CD4-positive, alpha-beta T cell treated with Interleukin-4 for 1 hour (primary cell): ENCODE measurements around the gene H6PD.

Experiments
- DNase-seq, 2 donors: peaks; one replicate each; pipeline ENCODE4 v3.0.0-alpha.2; 2020 to 2022

Gene H6PD

GRCh38 chr1:9261496-9261895 is 26.9 kb downstream of the H6PD start:
- no peak for DNase-seq

DNA sequence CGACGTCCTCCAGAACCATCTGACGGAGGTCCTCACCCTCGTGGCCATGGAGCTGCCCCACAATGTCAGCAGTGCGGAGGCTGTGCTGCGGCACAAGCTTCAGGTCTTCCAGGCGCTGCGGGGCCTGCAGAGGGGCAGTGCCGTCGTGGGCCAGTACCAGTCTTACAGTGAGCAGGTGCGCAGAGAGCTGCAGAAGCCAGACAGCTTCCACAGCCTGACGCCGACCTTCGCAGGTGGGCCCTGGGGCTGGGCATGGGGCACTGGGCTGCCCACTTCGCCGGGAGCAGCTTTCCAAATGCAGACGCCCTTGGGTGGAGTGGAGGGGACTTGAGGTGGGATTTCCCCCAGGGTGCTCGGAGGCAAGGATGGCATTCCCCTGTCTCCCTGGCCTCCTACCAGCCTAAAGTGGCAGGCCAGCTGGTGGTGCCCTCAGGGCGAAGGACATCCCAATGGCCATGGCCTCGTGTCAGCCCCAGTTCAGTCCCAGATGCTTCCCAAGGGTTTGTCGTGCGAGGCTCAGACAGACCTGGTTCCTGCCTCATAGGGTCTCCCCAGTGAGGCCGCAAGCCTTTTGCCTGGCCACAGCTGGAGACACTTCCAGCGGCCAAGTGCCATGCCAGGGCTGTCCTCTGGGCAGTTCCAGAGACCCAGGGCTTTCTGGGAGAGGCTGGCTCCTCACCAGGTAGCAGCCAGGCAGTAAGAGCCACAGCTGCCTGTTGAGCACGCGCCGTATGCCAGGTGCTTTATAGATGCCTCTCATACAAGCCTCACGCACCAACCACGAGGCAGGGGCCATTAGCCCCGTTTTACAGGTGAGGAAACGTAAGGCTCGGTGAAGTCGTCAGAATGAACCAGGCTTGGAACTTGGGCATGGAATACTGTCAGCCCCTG is 27.8 kb downstream of the H6PD start:
- no peak for DNase-seq

- DNase-seq = no peak
Observed at GRCh38 chr1:9263276-9263855, 28.8 kb downstream of the H6PD start.

- no peak for DNase-seq
Observed at GRCh38 chr1:9263984-9264872, 29.7 kb downstream of the H6PD start.

GRCh38 chr1:9265037-9265436 is 30.5 kb downstream of the H6PD start:
- no peak for DNase-seq

- no peak for DNase-seq
Observed at GRCh38 chr1:9265968-9266367, 31.4 kb downstream of the H6PD start.

- no peak for DNase-seq
Observed at GRCh38 chr1:9267352-9267686, 32.7 kb downstream of the H6PD start.

DNA sequence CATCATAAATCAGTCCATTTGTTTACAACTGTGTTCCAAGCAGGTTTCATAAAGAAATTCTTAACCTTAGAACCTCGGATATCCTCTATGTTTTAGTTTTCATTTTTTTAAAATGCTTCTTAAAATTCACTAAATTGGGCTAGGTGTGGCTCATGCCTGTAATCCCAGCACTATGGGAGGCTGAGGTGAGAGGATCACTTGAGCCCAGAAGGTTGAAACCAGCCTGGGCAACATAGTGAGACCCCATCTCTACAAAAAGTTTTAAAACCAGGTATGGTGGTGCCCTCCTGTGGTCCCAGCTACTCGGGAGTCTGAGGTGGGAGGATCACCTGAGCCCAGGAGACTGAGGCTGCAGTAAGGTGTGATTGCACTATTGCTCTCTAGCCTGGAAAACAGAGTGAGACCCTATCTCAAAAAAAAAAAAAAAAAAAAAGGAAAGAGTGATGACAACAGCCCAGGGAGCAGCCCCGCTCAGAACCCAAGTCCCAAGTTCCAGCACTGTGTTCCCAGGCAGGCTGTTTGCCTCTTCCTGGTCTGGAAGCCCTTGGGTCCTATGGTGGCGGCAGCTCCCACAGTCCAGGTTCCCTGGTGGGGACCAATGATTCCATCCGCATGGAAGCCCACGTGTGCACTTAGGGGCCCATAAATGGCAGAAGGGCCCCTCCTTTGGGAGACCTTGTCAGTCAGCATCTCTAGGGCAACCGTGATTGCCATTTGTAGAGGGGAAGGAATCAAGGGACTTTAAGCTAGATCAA is 33.4 kb downstream of the H6PD start:
- DNase-seq = no peak

DNA sequence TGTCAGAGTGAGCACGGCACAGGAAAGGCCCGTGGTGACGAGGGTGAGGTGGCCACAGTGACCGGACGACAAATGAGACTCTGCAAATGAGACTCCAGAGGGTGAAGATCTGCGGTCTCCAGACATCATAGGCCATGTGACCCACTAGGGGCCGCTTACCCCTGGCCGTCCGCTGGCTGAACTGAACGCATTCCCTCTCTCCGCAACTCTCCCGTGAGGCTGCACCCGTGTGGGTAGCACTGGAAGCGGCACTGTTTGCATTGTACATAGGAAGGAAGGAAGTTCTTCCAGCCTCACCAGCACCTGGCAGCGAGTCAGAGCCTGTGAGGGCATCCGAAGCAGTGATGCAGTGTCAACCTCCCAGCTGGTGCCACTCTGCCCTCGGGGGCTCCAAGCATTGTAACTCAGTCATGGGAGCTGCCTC is 34.5 kb downstream of the H6PD start:
- DNase-seq = no peak

DNA sequence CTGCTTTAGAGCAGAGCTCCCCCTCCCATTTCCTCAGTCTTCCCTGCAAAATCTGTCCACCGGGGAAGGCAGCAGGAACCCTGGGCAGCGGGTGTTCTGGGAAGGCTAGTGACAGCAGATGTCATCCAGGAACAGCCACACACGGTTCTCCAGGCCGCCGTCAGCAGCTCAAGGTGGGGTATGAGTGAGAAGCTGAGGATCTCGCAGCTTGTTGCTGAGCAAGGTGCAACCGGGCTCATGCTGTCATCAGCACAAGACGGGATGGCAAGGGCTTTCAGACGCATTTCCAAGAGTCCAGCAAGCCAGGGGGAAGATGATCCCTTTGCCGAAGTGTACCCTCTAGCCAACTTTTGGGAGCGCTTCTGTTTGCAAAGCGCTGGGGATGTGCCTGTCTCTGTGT is 35.1 kb downstream of the H6PD start:
- no peak for DNase-seq

DNA sequence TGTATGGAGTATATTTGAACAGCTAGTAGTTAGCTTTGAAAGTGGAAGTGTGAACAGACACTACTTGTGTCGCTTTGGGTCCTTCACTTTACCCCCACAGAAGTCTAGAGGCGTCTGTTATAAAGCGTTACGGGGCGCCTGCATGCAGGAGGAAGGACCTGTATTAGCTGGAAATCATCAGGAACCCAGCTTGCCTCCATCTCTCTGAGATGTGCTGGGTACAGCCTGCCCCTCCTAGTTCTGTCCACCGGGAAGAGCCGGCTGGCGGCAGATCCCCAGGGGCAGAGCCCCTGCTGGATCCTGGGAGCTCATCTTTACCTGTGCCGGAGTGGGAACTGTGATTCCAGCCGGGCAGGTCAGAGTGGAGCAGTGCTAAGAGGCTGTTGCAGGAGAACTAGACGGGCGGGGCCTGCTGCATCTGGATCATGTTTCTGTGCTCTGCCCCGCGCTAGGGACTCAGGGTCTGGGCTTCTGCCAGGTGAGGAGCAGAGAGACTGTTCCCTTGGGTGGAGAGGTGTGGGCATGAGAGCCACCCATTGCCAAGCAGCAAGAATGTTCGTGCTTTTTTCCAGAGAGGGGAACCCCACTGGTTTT is 35.8 kb downstream of the H6PD start:
- no peak for DNase-seq

- no peak for DNase-seq
Observed at GRCh38 chr1:9271283-9271682, 36.7 kb downstream of the H6PD start.

DNA sequence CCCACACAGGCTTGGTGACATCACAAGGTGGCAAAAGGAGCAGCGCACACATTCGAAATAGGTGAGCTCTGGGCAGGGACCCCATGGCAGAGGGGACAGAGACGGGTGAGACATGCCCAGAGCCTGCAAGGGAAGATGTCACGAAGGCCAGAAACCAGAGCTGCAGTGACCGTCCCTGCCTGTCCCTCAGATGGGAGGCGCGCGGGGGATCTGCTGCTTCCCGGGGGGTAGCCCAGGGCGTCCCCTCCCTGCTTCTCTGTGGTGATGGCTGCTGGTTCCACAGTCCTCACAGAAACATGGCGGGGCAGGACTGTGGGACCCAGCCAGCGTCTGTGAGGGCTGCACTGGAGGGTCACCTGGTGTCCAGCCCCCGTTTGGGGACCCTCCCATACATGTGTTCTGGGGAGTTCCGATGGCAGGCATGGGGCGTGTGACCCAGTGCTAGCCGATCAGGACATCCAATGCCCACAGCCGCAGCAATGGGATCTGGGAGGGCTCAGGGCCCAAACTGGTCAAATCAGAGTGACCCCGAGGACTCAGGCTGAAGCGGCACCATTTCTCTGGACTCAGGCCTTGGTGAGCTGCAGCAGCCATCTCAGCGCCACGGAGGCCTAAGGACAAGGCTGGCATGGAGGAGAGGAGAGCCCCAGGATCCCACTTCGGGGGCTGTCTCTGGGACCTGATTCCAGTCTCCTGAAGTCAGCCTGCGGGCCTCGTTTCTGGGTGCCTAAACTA is 37.5 kb downstream of the H6PD start:
- DNase-seq = no peak

DNA sequence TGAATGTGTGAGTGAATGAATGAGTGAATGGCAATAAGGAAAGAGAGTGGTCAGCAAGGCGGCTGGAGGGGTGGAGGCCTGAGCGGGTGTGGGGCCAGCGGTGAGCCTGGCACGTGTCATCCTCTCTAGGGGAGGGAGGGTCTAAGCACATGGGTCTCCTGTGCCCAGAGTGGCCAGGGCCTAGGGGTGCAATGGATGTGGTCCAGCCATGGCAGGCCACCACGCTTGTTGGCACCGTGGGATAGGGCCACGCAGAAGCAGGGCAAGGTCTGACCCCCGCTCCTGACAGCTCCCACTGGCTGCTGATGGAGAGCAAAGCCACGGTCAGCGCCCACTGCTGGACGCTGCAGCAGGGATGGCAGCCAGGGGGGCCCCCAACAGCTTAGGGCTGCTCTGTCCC is 38.6 kb downstream of the H6PD start:
- no peak for DNase-seq

GRCh38 chr1:9275161-9275560 is 40.6 kb downstream of the H6PD start:
- DNase-seq = no peak

DNA sequence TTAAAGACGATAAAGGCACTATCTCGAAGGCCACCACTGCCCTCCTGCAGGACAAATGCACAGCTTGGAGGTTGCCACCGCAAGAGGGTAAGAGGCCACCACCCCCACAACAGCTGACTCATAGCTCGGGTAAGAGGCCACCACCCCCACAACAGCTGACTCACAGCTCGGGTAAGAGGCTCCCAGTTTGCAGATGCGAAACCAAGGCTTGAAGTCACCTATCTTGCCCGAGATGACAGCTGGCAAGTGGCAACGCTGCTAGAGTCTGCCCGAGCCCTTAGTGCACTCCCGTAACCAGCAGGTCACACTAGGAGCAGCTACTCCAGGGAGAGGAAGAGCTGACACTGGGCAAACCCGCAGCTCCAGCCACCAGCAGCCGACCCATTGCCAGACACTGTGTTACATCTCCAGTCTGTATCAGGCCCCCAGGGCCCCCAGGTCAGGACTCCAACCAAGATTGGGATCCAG is 41.0 kb downstream of the H6PD start:
- DNase-seq = peak in 1 of 2 donors; percentile 78

DNA sequence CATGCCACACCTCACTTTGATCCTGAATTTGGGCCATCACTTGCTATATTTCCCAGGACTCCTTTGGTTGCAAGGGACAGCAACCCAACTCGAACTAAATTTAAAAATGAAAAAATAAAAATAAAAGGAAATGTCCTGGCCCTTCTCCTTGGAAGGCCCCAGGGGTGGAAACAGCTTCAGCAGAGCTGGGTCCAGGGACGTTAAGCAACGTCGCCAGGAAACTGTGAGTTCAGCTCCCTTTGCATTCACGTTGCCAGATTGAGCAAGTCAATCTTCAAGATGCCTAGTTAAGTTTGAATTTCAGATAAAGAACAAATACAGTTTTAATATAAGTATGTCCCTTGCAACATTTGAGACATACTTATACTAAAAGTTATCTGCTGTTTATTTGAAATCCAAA is 43.5 kb downstream of the H6PD start:
- no peak for DNase-seq

DNA sequence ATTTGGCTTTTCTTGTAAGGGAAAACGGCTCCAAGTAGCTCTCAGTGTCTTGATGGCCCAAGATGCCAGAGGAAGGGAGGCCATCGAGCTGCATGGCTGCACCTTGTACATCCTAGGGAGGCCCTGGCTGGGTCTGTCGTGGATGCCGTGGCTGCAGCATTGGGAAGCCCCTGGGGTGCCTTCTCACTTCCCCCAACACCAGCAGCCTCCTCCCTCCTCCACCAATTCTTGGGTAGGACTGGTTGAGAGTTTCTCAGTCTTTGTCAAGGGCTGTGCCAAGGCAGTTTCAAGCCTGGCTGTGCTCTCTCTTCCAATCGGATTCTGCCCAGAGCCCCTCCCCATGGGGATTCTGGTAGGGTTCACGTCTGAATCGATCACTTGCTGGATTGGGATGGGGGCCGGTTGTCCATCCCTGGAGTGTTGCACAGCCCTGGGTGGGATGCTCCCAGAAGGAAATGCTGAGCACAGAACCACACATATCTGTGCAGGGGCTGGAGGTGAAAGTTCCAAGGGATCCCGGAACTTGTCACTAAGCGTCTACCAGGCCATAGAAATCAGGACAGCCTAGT is 44.1 kb downstream of the H6PD start:
- no peak for DNase-seq

GRCh38 chr1:9279172-9279840 is 44.7 kb downstream of the H6PD start:
- DNase-seq = no peak

DNA sequence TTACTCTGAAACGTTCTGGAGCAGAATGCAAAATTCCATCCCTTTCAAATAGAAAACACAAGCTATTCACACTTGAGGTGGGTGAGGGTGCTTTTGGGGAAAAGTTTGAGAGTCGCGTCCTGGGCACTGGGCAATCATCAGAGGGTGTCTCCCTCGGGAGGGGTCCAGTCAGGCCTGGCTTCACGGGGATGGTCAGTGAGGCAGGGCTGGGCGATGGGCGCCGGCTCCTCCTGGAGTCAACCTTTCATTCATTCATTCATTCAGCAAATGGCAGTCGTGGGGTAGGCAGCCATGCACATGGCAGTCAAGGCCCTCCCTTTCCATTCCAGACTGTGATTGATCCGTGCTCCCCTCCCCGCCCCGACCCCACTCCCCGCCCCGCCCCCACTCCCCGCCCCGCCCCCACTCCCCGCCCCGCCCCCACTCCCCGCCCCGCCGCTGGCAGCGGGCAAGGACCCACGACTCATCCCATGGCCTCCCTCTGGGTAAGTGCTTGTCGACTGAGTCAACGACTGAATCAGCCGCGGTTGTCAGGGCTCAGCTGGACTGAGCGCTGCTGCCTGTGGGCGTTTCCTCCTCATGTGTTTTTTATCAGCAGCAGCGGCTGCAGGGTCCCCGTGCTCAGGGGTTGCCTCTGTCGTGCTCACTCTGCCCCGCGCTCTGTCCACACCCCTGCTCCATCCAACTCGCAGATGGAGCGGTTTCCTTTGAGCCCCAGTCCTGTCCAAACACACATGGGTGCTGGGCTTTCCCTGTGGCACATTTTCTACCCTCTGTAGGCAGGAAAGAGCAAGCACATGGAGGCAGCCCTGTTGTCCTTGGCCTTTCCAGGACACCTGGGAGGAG is 45.7 kb downstream of the H6PD start:
- DNase-seq = no peak
